GM18858 (cell line): ENCODE measurements around the gene PRKG1.

Experiments used
- ATAC-seq: cut with Tn5 transposase; IDR thresholded peaks from one replicate; pipeline ENCODE4 v1.9.1; 2021; ENCODE audit not compliant: unreplicated experiment

The PRKG1 gene

DNA sequence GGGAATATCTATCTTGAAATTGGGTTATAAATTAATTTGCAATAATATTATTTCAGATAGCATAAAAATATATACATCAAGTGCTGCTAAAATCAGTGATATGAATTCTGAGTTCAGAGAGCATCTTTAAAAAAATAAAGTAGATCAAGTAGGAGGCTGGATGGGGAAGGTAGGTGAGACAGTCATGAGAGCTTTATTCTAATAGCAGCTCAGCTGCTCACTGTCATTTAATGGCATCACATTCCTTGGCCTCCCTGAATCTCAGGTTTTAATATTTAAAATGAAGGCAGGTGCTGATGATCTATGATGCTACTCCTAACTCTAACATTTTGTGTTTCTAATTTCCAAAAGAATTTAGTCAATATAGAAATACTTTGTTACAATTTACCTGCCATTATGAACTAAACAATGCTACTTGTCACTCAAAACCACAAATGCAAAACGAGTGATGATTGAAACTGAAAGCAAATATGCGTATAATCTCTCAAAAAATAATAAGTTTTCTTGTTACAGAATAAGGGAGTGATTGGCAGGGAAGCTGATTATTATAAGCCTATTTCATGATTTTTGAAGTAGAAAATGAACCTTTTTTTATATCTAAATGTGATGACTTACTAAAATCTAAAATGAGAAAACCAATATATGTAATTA is 772.7 kb downstream of the PRKG1 start:
- ATAC-seq, result peak; percentile 64

DNA sequence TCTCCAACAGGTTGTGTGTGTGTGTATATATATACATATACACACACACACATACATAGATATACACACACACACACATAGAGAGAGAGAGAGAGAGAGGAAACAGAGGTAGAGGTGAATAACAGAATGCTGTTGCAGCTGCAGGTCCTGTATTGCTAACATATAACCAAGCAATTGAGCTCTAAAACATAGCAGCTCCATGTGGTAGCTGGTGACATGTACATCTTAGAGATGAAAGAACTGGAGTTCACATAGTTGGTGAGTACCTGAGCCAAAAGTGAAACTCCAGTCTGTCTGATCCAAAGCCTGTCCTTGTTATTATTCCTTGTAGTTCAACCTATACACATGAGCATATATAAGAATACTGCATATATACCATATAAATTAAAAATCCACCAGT is 778.0 kb downstream of the PRKG1 start:
- ATAC-seq, result no peak

DNA sequence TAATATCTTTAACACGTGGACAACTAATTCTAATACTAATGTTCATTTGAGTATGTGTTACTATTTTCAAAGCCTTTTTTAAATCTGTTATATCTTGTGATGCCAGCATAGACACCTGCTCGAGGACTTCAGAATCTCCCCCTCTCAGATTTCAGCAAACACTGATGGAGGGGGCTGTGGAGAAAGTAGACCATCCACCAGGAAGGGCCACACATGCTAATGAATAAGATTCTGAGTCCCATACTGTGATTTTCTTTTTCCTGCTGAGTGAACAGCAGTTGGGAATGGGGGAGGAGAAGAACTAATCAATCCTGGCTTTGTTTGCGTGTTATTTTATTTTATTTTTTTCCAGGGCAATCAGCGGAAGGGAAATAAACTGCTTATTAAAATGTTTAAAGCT is 783.0 kb downstream of the PRKG1 start:
- ATAC-seq, result no peak

DNA sequence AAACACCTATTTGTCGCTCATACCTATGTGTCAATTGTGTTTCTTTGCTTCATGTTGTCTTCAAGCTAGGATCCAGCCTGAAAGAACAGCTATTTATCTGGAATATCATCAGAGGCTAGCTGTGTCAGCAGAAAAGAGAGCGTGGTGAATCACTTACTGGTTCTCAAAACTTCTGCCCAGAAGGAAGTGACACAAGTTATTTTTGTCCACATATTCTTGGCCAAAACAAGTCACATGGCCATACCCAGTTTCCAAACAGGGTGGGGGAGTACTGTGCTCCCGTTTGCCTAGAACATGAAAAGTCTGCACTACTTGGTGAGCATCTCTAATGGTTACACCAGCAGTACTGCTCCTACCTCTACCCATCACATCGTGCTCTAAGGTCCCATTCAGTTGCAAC is 786.0 kb downstream of the PRKG1 start:
- peak; percentile 68 for ATAC-seq

DNA sequence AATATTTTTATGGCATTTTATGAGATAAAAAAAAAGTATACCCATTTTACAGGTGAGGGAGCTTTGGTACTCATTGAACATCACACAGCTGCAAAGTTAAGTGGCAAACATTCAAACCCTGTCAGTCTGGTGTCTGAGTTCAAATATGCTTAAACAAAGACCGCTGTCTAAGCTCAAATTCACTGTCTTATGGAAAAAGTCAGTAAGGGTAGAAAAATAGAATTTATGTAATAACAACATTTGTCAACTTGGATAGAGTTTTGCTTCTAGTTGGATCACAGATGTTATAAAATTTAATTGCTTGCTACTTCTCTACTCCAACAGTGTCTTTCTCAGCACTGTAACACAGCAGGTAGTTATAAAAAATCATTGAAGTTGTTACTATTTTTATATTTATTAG is 786.8 kb downstream of the PRKG1 start:
- no peak for ATAC-seq

DNA sequence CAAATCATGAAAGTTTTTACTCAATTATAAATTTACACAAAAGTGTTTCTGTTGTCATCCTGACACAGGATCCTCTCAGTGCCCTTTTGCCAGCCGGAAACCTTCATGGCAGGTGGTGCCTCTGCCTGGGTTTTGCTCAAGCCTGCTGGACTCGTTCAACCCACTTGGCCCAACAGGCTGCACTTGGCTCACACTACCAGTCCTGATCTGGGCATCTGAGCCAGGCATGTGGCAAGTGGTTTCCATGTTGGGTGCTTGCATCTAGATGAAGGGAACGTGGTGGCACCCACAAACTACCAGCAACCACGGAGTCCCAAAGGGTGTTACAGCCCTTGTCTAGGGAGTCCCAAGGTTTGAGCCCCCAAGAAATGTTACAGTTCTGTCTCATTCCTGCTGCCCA is 787.4 kb downstream of the PRKG1 start:
- no peak for ATAC-seq

DNA sequence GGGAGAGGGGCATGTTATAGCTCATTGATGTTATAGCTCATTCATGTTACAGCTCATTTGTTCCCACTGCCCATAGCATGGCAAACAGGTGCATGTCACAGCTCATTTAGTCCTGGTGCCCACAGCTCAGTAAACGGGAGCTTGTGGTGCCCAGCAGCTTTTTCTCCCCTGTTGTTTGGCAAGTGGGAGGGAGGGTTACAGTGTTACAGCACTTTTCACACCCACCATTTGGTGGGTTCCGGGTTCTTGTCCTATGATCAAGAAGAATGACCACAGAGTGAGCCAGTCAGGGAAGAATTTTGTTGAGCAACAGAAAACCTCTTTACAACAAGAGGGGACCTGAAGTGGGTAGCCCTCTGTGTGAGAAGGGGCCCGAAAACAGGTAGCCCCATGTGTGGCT is 787.9 kb downstream of the PRKG1 start:
- no peak for ATAC-seq

DNA sequence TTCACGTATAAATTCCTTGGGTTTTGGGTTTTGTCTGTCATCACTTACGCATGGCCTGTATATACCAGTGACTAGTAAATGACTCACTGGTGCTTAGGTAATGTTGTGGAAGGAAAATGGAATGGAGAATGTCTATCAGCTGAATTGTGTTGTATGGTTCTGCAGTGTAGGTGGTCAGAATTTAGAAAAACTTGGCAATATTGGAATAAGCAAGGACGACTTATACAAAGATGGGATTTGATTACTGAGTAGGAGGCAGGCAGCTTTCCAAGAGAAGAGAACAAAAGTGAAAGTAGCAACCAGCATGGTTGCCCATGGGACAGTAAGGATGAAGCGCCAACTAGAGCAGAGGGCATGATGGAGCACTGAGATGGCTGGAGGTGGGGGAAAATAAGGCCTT is 793.7 kb downstream of the PRKG1 start:
- ATAC-seq, result no peak

DNA sequence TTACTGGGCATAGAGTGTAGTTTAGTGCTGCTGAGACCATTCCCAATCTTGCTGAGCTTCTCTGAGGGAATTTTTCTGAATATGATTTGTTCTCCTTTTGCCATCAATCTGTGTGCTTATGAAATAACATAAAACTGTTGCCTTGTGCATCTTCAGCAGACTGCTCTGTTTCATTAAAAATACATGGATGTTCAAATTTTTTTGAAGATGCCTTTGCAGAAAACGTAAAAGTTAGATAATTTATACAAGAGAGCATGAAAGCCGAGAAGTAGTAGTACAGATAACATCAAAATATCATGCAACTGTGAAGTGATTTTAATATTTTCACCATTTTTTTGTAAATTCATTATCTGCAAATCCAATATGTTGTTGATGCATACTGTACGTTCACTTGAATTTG is 799.8 kb downstream of the PRKG1 start:
- ATAC-seq, result no peak

DNA sequence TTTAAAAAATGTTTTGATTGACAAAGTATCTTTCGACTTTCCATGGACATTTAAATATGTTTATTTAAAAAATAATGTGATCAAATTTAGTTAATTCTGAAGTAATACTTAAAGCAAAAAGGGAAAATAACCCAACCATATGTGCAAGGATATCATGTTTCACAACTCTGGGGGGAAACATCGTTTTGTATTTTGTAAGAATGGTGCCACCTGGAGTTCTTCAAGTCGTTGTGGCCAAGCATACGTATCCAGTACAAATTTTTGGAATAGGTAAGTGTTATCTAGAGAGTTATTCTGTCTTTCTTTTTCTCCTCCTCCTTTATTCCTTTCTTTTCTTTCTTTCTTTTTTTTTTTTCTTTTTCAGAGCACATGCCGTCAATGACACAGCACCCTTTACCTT is 801.3 kb downstream of the PRKG1 start:
- no peak for ATAC-seq

DNA sequence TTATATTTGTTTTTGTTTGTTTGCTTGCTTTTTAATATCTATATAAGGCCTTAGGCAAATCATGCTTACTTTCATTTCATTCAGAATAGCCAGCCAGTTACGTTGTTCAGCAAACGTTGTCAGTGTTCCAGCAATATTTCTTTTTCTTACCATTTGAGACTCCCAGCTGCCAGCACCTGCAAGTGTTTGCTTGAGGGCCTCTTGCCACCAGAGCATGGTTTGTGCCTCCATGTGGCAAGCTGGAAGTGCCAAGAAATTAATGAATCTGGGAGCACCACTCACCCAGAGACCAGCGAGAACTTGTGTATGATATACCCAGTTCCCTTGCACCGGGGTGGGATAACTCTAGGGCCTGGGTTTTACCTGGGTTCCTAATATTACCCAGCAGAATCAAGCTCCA is 802.2 kb downstream of the PRKG1 start:
- no peak for ATAC-seq

DNA sequence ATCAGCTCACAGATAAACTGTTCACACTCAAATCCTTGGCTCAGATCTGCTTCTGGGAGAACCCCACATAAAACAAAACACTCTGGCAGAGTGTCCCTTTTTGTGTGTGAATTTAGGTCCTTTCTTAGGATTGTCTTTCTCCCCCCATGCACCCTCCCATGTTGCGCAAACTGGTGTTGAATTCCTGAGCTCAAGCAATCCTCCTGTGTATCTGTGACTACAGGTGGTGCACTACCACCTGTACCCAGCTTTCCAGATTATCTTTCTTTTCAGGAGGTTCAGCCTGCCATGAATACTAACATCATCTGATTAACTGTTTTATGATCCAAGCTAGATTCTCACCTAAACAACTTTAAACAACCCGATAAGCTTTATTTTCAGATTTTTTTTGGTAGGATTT is 802.7 kb downstream of the PRKG1 start:
- ATAC-seq, result no peak

DNA sequence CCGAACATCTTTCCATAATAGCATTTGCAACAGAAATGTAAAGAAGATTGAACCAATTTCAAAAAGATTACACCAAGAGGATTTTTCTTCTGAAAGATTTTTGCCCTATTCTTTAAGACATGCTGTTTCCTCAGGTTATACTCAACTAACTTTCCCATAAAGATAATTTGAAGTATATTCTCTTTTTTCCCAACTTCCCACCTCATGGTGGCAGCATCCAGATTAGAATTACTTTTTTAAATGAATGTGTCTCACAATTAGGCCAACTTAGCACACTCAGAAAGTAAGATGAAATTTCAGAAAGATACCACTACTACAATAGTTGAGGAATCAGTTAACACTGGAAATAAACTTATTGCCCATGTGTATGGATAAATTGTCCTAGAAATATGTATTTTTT is 803.3 kb downstream of the PRKG1 start:
- no peak for ATAC-seq

DNA sequence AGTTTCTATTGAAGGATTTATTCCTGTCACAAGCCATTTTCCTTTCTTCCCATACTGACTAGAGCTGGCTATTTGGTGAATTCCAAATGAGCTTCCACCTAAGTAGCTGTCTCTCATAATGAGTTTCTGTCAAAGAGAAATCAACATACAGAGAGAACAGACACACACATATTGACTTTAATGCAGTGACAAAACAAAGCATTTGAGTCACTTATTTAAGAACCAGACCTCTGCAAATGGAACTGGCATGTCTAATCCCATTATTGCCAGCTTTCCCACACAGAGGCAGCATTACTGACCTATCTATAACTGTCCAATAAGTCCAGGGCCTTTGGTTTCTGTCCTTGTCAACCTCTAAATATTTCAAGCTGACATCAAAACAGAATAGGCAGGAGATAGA is 804.4 kb downstream of the PRKG1 start:
- no peak for ATAC-seq

DNA sequence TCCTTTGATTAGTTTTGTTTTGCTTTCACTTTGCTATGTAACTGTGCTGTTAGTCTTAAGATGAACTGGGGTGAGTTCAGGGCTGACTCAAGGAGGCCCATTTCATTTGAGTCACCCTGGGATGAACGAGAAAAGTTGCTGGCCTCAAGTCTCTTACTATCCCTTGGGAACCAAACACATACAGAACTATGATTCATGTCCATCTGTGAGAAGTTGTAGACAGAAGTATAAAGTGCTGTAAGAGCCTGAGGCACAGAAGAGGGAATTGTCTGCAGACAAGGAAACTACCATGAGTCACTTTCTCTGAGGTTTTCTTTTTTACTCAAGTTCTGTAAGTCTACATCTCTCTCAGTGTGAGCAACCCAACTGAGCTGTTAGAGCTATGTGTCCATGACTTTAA is 805.0 kb downstream of the PRKG1 start:
- ATAC-seq, result peak; percentile 89

DNA sequence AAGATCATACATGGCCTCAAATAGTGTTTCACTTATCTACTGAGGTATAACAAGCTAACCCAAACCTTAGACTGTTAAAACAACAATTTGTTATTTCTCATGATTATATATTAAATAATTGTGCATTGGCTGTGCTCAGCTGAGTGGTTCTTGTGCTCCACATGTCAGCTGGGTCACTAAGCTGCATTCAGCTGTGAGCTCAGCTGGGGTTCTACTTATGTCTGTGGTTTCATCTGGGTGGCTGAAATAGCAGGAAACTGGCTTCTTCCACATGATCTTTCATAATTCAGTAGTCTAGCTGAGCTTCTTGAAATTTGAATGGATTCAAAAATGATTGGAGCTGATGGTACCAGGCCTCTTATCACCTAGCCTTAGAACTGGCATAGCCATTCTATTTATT is 806.9 kb downstream of the PRKG1 start:
- ATAC-seq, result no peak

DNA sequence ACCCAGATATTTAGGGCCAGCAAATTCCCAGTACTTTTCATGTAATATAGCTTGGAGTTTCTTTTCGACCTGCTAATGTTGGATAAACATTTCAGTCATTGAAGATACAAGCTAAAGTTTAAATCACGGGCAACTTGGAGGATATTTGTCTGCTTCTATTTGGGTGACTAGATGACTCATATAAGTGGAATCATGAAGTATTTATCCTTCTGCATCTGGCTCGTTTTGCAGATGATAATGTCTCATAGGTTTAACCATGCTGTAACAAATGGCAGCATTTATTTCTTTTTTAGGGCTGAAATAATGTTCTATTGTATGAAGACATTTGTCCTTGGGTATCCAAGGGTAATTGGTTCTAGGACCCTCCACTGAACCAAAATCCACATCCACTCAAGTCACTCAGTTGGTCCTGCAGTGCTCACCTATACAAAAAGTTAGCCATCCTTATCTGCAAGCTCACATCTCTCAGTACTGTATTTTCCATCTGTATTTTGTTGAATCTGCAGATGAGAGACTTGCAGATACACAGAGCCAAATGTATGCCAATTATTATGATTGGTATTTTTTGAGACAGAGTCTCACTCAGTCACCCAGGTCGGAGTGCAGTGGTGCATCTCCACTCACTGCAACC is 812.3 kb downstream of the PRKG1 start:
- ATAC-seq, result no peak

DNA sequence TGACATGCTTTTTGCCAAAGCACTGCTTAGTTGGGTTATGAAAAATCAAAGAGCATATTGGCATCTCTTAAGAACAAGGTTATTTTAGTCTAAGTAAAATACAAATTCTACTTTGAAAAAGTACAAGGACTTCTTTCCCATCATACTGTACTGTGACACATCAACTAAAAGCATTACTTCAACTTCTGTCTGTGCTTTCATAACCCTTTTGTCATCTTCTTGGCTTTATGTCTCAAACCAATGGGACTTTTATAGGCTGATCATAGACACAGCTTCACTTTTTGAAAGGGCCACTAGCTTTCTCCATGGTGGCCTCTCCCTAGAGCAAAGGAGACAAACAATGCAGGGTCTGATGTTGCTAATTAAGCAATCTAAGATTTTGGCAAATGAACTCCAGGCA is 814.0 kb downstream of the PRKG1 start:
- ATAC-seq, result no peak

DNA sequence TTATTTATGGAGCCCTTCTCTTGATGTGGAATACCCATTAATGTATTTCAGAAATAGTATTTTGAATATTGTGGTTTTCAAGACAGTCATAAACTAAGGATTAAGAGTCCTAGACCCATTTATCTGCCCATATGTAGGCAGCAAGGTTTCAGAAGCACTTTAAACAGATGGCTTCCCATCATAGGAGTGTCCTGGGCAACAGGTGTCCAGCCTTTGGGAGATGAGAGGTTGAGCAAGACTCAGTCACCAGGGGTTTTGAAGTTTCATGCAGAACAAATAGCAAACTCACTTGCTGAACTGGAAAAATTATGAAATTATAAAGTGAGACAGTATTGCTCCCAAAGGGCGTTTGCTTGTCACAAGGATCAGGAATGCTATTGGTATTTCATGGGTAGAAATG is 818.0 kb downstream of the PRKG1 start:
- no peak for ATAC-seq

DNA sequence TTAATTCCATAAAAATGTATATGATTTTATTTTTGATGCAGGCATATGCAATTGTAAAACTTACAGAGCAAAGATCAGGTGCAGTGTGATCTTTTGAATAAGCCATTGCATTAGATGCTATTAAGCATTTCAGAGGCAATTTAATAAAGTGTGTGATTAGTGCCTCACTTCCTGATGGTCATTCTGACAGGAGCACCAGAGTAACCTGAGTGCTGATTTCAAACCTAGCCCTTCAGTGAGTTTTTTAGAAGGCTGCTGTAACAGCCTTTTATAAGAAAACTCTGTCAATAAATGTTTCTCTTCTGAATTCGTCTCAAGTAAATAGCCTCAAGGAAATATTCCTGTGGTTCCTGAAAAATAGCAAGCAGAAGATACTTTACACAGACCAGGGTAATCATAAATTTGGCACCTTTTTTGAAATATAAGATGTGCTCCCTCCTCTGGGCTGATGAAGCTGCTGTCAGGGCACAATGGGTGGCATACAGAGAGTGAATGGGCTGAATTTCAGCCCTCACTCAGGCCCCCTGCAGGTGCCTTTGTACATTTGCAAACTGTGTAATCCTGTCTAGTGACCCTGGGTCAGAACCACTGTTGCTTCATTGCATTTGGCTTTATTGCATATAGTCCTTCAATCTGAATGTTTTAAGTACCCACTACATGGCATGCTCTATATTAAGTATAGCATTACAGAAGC is 818.8 kb downstream of the PRKG1 start:
- peak; percentile 69 for ATAC-seq

DNA sequence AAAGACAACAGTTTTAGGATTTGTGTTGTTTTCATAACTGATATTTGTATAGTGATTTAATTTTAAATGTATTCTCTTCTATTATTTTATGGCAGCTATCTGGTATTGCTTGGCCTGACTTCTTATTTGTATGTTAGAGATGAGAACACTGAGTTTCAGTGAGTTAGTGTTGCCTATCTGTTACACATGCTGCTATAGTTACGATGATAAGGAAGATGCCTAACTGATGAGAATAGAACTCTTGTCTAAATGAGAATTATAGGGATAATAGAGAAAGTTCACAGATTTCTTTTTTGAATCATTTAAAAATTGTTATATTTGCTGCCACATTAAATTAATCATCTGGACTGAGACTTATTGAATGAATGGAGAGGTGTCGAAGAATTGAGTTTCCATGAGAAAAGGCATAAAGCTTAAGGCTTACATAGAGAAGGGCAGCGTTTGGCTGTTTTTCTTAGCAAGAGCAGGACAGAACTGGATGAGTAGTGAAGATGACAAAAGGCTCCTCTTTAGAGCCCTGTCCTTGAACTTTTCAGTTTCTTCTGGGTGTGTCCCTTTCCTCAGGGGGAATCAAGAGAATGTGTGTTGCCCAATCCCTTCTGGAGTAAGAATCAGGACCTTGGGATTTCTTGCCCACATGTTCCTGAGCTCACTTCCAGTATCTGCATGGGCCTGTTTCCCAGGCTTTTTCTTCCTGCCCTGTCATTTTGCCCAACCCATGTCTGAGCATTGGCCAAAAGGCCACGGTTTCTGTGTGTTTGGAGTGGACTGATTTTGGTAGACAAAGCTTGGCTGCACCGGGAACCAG is 820.7 kb downstream of the PRKG1 start:
- no peak for ATAC-seq

DNA sequence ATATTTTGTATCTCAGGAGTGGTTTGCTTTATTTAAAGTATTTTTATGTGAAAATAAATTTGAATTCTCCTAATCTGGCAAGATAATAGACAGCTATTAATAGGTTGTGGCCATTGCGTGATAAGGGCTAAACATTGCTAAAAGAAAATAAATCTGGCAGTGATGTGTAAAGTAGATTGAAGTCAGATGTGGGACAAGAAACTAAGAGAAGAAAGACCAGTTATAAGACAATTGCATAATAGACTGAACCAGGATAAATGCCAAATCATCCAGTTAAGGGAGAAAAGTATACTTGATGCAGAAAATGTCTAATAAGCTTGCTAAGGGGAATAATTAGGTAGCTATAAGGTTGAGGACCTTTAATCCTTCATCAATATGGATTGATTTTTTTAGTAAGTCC is 822.6 kb downstream of the PRKG1 start:
- ATAC-seq, result no peak
